Effector CD4-positive, alpha-beta T cell (primary cell): ENCODE results near the gene GRIK2. TPM values are rescaled to one million over a fixed set of nuclear protein-coding genes. Genes with fewer than 3 reads are reported as not detected.
"Not testable (repeated sequence)": the region's sequence is repeated elsewhere in the genome, so short reads cannot be mapped to it uniquely, and the experiment has no call there.

ENCODE experiments used
- DNase-seq: peaks from one replicate; pipeline ENCODE4 v3.0.0-alpha.2; 2020
- total RNA-seq: gene quantifications from one replicate; lab custom pipeline; 2026; lab: John Stamatoyannopoulos, UW

Gene GRIK2
- total RNA-seq: not detected

- DNase-seq: no peak
These were observed at the start of gene GRIK2 for GRCh38 chr6:101393251-101393828. Gene GRIK2 (plus strand): TSS chr6:101393708.

GRCh38 chr6:101344885-101345284, 48.6 kb upstream of the GRIK2 start:
- DNase-seq: no peak

GRCh38 chr6:101348816-101349215, 44.7 kb upstream of the GRIK2 start:
- DNase-seq: no peak

- DNase-seq: not testable (repeated sequence)
These were observed 42.9 kb upstream of the GRIK2 start for GRCh38 chr6:101350631-101351030.

- no peak for DNase-seq
These were observed 42.3 kb upstream of the GRIK2 start for GRCh38 chr6:101351173-101351572.

GRCh38 chr6:101352316-101352715, 41.2 kb upstream of the GRIK2 start:
- no peak for DNase-seq

- DNase-seq: no peak
These were observed 28.3 kb upstream of the GRIK2 start for GRCh38 chr6:101365181-101365580.

GRCh38 chr6:101379926-101380325, 13.6 kb upstream of the GRIK2 start:
- no peak for DNase-seq

GRCh38 chr6:101380897-101381630, 12.4 kb upstream of the GRIK2 start:
- no peak for DNase-seq

- DNase-seq: not testable (repeated sequence)
These were observed 9.8 kb upstream of the GRIK2 start for GRCh38 chr6:101383747-101384146.

- no peak for DNase-seq
These were observed 6.5 kb upstream of the GRIK2 start for GRCh38 chr6:101386982-101387381.

GRCh38 chr6:101391772-101392585, 1.5 kb upstream of the GRIK2 start:
- DNase-seq: no peak

GRCh38 chr6:101392586-101393230, 800 bp upstream of the GRIK2 start:
- no peak for DNase-seq

GRCh38 chr6:101393829-101394251, 332 bp downstream of the GRIK2 start:
- no peak for DNase-seq

- DNase-seq: no peak
These were observed 1.4 kb downstream of the GRIK2 start for GRCh38 chr6:101394936-101395335.

- DNase-seq: no peak
These were observed 1.8 kb downstream of the GRIK2 start for GRCh38 chr6:101395345-101395744.

GRCh38 chr6:101396548-101397173, 3.2 kb downstream of the GRIK2 start:
- no peak for DNase-seq

- DNase-seq: no peak
These were observed 3.7 kb downstream of the GRIK2 start for GRCh38 chr6:101397199-101397598.

GRCh38 chr6:101398716-101399615, 5.5 kb downstream of the GRIK2 start:
- DNase-seq: no peak

GRCh38 chr6:101399616-101400162, 6.2 kb downstream of the GRIK2 start:
- DNase-seq: no peak
